Measurements from ENCODE around the gene ADCY4.

Gene ADCY4

DNA sequence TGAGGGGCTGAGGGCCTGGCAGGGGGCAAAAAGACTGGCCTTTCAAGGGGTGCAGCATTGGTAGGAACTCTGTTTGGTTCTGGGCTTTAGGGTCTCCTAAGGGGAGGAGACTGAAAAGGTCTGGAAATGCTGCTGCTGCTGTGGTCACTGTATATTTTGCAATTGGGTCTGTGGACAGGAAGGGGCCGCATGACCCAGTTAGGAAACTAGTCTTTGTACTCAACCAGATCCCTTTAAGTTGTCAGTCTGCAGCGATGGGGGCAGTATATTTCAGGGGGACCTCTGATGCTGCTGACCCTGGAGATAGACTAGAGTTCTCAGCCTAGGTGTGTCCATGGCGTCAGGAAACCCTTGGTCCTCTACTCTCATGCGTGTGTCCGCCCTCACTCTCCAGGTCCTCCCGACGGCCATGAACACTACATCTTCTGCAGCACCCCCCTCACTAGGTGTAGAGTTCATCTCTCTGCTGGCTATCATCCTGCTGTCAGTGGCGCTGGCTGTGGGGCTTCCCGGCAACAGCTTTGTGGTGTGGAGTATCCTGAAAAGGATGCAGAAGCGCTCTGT lies 19.5 kb downstream of the ADCY4 start:
- no peak for DNase-seq

DNA sequence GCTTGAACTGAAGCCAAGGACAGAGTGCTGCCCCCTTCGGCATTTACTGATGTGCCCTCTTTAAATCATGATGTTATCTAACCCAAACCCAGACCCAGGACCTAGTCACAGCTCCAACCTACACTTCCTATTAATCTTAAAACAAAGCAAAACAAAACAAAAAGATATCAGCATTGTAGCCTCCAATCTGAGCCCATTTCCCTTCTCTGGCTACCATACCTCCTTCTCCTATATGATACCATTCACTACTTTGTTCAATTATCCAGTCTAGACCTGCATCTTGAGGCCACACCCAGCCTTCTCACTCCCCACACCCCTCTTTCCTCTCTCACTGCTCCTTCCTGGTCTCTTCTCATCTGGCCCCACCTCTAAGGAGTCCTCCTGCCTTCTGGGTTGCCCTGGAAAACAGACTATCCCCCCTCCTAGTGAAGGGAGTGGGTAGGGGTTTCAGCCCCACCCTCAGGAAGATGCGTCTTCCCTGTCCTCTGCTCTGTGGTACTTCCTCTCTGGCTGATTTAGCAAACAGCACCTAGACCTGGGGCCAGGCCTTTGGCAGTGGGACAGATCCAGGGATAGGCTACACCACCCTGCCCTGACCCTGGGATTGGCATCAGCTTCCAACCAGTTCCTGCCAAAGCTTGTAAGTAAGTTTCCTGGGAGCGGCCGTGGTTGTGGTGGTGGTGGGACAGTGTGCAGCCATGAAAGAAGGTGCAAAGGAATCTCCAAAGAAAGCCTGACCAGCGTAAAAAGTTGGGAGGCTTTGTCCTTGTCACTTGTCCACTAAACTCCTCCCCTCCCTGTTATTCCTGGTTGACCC lies 20.3 kb downstream of the ADCY4 start:
- DNase-seq, result no peak

GRCh38 chr14:24313913-24314312 lies 21.0 kb downstream of the ADCY4 start:
- DNase-seq, result no peak

DNA sequence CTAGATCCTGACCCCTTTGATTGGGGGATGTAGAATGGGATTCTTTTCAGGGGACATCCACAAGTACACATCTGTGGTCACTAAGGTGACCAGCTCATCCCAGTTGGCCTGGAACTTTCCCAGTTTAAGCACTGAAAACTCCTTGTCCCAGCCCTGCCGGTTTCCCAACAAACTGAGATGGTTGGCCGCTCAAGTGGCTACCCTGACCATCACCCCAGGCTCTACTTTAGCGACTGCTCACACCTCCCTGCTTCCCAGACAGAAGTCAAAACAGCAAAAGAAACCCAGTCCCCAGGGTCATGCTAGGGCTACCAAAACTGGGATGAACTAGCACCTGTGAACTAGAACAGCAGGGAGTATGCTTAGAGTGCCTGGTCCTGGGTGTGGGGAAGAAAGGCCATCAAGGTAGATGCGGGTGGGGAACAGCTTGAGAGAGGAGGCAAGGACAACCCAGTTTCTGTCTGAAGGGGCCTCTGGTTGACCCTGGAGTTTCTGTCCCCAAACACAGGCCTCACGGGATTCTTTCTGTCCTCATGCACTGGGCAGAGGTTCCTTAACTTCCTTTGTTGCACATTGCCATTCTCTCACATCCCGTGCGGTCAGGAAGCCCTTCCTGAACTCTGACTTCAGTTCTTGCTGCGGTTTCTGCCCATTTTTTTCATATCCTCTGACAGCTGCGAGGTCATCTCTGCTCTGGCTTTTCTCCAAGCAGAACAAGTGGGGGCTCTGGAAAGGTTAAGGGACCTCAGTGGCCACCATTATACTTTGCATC lies 21.9 kb downstream of the ADCY4 start:
- peak; percentile 53 for DNase-seq

- peak; percentile 31 for DNase-seq
These were observed 22.8 kb downstream of the ADCY4 start for GRCh38 chr14:24311837-24312615.

- peak; percentile 74 for DNase-seq
These were observed 23.9 kb downstream of the ADCY4 start, which contains the start of gene LTB4R for GRCh38 chr14:24310646-24311604. Gene LTB4R, plus strand, starts transcription at chr14:24311502. Its CDS starts 4,150 bp downstream, at chr14:24315652.

- DNase-seq, result no peak
These were observed 24.6 kb downstream of the ADCY4 start for GRCh38 chr14:24310265-24310645.

GRCh38 chr14:24309538-24310264 lies 25.2 kb downstream of the ADCY4 start, which contains the start of gene LTB4R2:
Gene LTB4R2, plus strand, starts transcription at chr14:24310140. Its CDS starts 525 bp downstream, at chr14:24310665.
- DNase-seq, result no peak

- DNase-seq, result no peak
These were observed 26.3 kb downstream of the ADCY4 start for GRCh38 chr14:24308342-24309124.

GRCh38 chr14:24307575-24308341 lies 27.1 kb downstream of the ADCY4 start, which contains the start of gene CIDEB:
Gene CIDEB, minus strand, starts transcription at chr14:24307977. Its CDS starts 119 bp downstream, at chr14:24307858.
- peak; percentile 64 for DNase-seq

DNA sequence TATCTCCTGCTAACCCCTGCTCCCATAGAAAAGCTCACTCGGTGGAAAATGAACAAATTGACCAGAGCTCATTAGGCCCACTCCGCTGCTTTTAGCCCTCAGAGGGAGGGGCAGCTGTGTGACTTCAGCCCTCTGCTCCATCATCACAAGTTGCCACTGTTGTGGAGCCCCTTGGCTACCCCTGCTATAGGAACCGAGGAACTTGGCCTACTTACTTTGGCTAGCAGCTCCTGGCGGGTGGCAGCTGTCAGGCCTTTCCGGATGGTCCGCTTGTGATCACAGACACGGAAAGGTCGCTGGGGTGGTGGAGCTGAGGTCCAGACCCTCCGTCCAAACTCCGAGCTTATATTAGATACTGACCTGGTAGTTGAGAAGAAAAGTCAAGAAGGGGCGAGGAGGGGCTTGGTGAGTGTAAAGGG lies 27.7 kb downstream of the ADCY4 start:
- no peak for DNase-seq

DNA sequence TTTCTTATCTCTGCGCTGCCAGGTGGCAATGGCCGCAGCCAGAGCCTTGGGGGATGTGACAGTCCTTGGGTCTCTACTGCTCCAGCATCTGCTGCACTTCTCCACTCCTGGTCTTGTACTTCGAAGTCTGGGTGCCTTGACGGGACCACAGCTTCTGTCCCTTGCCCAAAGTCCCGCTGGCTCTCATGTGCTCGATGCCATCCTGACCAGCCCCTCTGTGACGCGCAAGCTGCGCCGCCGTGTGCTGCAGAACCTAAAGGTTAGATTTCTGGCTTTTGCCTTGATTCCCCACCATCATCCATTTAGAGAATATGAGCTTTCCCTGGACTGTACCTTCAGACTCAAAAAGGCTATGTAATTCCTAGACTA lies 30.9 kb downstream of the ADCY4 start:
- DNase-seq, result no peak

DNA sequence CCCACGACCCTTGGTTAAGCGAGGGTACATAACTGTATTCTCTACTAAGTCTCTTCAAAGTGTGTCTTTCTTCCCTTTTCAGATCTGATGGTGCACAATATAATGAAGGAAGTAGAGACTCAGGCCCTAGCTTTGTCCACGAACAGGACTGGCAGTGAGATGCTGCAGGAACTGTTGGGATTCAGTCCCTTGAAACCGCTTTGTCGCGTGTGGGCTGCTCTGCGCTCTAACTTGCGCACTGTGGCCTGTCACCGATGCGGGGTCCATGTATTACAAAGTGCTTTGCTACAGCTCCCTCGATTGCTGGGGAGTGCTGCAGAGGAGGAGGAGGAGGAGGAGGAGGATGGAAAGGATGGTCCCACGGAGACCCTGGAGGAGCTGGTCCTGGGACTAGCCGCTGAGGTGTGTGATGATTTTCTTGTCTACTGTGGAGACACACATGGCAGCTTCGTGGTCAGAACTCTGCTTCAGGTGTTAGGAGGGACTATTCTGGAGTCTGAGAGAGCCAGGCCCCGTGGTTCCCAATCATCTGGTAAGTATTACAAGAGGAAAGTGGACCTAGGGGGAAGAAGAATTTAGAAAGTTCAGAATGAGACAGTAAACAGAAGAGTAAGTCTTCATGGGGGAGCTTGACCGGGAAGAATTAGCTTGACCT lies 34.4 kb downstream of the ADCY4 start:
- DNase-seq, result no peak

DNA sequence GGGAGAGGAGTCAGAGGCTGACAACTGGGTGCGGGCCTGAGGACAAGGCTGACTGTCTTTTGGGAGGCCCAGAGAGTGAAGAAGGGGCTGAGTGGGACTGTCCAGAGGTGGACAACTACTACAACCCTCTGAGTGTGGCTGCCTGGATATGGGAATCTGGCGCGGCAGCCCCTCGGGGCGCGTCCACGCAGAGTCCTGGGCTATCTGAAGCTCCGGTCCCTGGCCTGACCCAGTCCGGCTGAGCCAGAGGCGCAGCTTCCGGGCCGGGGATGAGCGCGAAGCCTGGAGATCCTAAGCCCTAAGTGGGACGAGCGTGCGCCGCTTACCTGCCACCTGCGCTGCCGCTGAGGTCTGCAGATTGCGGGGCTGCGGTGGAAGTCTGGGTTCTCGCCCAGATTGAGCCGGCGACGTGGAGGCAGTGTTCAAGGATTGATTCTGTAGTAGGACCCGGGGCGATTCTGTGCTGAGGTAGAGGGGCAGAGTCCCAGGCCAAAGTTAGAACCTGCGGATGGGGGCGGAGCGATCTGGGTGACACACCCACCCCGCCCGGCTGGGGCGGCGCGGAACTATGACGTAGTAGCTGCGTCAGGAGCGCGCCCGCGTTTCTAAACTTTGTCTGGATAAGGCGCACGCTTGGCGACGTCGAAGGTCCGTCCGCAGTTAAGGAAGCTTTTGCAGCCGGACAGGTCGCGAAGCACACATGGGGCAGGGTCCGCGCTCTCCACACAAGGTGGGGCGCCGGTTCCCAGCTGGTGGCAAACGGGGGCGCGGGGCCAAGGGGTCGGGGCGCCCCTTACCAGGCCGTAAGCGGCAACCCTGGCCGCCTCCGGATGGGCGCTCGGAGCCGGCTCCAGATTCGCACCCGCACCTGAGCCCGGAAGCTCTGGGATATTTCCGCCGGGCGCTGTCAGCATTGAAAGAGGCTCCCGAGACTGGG lies 35.3 kb downstream of the ADCY4 start, which contains the start of the genes DHRS1 and NOP9:
TSS of gene DHRS1 (minus strand) at position 526 of the 937 bp plus-strand sequence. CDS start 674 bp downstream, outside the sequence.
TSS of gene NOP9 (plus strand) at position 596 of the 937 bp plus-strand sequence. CDS start at position 701, 105 bp downstream.
- peak; percentile 92 for DNase-seq

- DNase-seq, result peak; percentile 10
These were observed 36.0 kb downstream of the ADCY4 start for GRCh38 chr14:24298892-24299254.

DNA sequence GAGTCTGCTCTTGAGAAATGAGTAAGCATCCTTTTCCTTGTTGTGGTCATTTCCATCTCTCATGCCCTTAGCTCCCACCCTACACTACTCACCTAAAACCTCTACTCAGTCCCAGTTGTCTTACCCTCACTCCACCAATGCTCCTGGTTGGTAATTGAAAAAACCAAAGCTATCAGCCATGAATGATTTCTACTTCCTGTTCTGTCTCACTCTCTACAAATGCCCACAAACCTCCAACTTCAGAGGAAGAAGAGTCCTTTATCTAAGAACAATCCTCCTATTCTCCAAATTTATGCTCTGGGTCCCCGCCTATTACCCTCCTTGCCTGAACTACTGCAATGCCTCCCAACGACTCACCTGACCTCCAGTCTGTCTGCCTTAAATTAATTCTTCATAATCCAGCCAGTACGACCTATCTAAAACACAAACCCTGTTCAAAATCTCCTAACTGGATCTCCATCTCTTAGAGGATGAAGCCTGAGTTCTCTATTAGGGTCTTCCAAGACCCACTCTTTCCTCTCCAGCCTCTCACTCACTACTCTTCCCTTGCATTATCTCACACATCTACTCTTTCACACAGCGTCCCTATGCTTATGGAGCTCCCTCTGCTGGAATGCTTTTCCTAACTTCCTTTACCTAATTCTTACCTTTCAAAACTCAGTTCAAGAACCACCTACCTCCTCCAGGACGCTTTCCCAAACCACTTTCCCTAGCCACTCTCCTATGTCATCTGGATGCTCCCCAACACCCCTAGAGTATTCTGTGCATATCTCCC lies 37.5 kb downstream of the ADCY4 start:
- no peak for DNase-seq
